GM18498 (cell line): ENCODE results near the gene GAST.

Source experiments
- ATAC-seq: cut with Tn5 transposase; IDR thresholded peaks from one replicate; pipeline ENCODE4 v1.9.1; 2021; ENCODE audit warnings: mild to moderate bottlenecking, moderate library complexity; ENCODE audit not compliant: unreplicated experiment

GAST gene

DNA sequence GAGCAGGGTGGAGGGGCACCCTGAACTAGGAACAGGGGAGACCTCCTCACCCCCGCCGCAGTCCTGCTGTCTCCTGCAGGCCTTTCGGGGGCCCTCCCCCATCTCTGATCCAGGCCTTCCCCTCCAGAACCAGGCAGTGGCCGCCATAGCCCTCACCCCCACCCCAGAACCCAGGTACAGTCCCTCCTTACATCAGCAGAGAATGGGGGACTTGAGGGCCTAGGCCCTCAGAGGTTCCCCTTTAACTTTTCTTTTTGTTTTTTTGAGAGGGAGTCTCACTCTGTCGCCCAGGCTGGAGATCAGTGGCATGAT lies 26.6 kb downstream of the GAST start:
- ATAC-seq: no peak

DNA sequence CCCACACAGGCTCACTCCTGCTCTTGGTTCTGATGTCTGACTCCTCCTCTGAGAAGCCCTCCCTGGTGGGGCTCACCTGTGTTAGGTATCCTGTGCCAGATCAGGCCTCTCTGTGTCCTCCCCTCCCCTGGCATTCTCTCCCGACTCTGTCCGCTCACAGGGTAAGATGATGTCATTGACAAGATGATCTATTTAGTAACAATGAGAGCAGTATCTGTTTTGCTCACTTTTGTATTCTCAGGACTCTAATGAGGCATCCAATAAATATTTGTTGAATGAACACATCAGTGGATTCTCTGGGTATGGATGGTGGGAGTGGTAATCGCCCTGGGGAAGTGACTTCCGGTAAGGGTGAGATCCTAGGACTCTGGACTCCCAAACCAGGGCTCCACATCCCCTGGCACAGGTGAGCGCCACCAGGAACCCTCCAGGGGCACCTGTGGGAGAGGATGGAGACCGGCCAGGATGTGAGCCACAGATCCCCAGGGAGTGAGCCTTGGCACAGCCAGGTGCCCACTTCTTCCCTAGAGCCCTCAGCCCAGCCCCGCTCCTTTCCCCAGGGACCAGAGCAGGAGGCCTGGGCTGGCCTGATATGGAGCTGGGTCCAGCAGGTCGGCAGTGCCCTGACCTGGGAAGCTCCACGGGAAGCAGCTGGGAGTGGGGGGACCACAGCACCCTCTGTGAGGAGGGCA lies 27.7 kb downstream of the GAST start:
- no peak for ATAC-seq

DNA sequence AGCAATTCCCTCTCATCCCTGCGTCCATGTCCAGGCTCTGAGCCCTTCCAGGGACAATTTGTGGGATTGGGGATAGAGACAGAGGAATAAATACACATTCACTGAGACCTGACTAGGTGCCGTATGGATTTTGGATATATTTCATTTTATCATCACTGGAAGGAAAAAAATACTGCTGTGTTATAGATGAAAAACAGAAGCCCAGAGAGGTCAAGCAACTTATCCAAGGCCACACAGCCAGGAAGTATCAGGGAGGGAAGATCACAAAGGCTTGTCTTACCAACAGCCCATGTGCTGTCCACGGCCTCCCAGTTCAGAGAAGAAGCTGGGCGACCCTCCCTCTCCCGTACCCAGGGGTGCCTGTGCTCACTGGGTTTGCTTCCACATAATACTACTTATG lies 28.4 kb downstream of the GAST start:
- no peak for ATAC-seq

DNA sequence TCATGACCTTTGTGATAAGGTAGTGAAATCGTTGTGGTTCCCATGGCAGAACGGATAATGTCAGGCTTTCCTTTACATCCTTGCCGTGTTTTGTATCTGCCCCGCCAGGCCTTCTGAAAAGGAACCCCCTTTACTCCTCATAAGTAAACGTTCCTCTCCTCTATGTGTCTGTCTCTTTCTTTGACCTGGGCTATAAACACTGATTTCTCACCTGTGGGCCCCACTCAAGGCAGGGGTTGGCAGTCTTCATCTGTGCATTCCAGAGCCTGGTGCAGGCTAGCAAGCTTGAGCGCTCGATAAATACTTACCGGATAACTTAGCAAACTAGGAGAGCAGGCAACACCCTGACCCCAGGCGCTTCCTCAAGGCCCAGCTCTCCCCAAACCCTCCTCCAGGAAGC lies 29.6 kb downstream of the GAST start:
- ATAC-seq: no peak

DNA sequence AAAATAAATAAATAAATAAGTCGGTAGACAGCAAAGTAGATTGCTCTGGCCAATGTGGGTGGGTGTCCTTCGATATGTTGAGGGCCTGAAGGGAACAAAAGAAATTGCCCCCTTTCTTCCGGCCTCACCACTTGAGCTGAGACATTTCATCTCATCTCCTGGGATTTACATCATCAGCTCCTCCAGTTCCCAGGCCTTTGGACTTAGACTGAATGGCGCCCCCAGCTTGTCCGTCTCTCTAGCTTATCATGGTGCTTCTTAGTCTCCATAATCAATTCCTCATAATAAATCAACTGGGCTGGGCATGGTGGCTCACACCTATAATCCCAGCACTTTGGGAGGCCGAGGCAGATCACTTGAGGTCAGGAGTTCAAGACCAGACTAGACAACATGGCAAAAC lies 36.1 kb downstream of the GAST start:
- ATAC-seq: no peak

DNA sequence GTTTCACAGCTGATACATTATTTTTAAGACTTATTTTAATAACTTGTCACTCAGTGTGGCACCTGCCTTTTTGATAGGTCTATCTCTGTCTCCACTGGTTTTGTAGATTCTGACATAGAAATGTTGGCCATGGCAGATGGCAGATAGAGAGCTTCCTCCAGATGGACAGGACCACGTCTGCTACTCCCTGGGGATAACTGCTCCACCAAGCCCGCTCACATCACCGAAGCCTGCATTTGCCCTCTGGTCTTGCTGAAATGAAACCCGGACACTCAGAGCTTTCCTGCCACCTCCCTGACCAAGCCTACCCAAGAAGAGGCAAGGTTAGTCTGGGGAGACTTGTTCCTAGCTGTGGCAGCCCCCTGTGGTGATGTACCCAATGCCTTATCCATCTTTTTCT lies 38.7 kb downstream of the GAST start:
- ATAC-seq: no peak

DNA sequence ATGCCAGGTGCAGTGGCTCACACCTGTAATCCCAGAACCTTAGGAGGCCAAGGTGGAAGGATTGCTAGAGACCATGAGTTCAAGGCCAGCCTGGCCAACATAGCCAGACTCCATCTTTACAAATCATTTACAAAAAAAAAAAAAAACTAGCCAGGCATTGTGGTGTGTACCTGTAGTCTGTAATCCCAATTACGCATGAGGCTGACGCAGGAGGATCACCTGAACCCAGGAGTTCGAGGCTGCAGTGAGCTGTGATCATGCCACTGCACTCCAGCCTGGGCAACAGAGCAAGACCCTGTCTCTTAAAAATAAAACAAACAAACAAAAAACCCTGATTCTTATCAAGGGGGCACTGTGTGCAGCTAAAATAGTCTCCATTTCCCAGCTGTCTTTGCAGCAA lies 39.2 kb downstream of the GAST start:
- ATAC-seq: no peak

DNA sequence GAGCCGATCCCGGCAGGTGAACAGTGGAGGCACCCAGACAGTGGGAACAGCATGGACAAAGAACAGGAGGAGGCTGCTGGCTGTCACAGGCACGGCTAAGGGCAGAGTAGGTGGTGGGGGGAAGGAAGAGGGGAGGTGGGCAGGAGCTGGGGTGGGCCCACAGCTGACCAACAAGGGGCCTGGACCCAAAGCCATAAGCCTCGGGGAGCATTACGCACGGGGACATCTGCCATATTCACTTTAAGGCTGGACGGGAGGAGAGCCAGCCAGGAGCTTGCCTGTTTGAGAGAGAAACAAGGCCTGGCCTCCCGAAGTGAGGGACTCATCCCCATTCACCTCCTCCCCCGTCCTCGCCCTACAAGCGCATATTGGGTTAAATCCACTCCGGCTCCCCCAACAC lies 41.9 kb downstream of the GAST start:
- ATAC-seq: no peak

DNA sequence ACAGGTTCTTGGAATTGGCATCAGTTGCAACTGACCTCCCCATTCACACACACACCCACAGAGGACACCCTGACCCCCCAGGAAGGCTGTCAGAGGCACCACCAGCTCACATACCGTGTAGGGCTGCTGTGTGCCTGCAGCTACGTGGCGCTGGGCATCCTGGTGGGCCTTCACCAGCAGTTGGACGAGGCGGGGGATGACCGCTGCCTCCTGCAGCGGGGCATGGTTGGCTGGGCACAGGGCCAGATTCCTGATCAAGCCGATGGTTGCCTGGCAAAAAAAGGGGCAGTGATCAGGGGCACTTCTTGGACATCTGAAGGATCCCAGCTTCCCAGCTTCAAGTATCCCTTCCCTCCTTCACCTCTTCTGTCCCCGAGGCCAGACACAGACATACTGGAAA lies 46.5 kb downstream of the GAST start:
- no peak for ATAC-seq

DNA sequence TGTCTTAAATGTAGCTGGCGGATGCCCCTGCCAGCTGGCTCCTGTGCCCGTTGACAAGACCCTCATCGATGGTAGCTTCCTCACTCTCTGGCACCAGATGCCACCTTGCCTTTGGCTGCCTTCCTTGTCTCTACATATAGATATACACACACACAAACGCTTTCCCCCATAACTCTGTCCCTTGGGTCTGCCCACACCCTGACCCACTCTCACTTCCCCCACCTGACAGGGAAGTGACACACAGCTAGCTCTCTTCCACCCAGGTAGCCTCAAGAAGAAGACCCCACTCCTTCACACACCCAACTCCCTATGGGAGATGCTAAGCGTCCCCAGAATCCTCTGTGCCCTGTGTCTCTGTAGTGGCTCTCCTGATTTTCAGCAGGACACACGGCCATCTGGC lies 48.7 kb downstream of the GAST start:
- ATAC-seq: no peak

DNA sequence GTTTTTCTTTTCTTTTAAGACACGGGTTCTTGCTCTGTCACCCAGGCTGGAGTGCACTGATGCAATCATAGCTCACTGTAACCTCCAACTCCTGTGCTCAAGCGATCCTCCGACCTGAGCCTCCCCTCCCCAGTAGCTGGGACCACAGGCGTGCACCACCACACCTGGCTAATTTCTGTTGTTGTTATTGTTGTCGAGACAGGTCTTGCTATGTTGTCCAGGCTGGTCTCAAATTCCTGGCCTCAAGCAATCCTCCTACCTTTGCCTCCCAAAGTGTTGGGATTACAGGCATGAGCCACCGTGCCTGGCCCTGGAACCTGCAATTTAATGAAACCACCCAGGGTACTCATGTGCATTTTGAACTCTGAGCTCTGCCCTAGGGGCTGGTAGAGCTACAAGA lies 50.3 kb downstream of the GAST start:
- no peak for ATAC-seq

DNA sequence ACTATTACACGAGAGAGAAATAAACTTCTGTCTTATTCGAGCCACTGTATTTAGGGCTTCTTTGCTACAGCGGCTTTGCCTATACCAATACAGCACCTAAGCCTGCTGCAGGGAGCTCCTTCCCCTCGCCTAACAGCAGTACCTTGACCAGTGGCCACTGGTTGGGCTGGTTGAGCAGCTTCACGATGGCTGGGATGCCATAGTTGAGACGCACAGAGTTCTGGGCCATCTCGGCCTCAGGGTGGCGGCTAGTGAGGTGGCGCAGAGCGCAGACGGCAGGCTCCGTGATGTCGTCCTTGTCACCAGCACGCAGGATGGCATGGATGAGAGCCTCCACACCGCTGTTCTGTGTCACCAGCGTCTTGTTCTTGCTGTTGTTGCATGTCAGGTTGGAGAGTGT lies 50.7 kb downstream of the GAST start:
- ATAC-seq: no peak

DNA sequence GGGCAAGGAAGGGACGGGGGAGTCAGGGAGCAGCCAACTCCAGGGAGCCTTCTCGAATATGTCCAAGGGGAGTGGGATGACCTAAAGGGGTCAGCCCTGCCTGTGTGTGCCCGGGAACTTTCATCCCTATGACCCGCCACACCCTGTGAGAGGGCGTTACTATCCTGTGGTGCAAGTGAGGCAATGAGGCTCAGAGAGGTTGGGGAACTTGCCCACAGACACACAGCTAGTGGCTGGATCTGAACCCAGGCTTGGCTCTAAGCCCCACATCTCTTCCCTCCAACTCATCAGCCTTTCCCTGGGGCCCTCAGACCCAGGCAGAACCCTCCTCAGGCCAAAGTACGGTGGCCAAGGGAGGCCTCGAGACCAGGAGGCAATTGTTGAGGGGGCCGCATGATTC lies 51.2 kb downstream of the GAST start:
- ATAC-seq: no peak
